Adipose tissue (tissue), 3 donors: ENCODE data around the gene C15orf61. TPM values are rescaled to one million over a fixed set of nuclear protein-coding genes. Genes with fewer than 3 reads are reported as not detected.
A peak's percentile ranks its signal among the peaks of the same experiment; 100 is the strongest.

Source experiments
- H3K27ac ChIP-seq: one replicate; pipeline ENCODE4 v1.5.1; 2013; ENCODE audit warnings: low read depth, low read length
- WGBS, 3 donors: extraction: QIAGEN DNeasy Blood & Tissue Kit; methylation state at CpG; one replicate each; pipeline ENCODE4 v1.1.7; 2013; 5-methylcytosine and 5-hydroxymethylcytosine counted together
- polyA plus RNA-seq, 3 donors: library from polyadenylated mRNA; stranded (reverse); fragments of 200-250 nt; gene quantifications; one replicate each; pipeline ENCODE4 v1.2.3, GENCODE V29; 2013
- donor health status: healthy with polysubstance abuse.
- donor health status: Bipolar disorder and iron deficiency.
- donor health status: healthy.

The C15orf61 gene
- polyA plus RNA-seq, result 1 to 10 TPM; 3.4 to 4.9 (median 3.9) TPM

DNA sequence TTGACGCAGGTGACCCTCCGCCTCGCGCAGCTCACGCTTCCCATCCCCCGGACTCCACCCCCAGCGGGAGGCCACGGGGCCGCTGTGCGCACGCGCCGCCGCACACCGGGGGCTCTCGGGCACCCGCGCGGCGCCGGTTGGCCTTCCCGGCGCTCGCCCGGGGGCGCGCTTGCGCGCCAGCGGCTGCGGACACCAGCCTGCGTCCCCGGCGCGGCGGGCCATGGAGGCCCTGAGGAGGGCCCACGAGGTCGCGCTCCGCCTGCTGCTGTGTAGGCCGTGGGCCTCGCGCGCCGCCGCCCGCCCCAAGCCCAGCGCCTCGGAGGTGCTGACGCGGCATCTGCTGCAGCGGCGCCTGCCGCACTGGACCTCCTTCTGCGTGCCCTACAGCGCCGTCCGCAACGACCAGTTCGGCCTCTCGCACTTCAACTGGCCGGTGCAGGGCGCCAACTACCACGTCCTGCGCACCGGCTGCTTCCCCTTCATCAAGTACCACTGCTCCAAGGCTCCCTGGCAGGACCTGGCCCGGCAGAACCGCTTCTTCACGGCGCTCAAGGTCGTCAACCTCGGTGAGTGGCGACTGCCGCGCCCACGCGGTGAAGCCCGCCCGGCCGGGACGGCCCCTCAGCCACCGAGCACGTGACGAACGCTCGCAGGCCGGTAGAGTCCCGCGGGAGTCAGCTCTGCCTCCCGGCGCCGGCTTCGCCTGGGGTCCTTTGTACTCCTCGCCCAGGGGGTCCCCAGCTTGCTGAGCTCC is at the start of gene C15orf61:
Gene C15orf61, plus strand, starts transcription at position 103 of the 754 bp plus-strand sequence. Its CDS starts 118 bp downstream, at position 221.
- H3K27ac ChIP-seq, result peak within 1 kb of the TSS; percentile 48
- 0 to 1% (median 0%) methylated on average over 79 to 94 of the region's 94 CpGs for WGBS, 3 donors

DNA sequence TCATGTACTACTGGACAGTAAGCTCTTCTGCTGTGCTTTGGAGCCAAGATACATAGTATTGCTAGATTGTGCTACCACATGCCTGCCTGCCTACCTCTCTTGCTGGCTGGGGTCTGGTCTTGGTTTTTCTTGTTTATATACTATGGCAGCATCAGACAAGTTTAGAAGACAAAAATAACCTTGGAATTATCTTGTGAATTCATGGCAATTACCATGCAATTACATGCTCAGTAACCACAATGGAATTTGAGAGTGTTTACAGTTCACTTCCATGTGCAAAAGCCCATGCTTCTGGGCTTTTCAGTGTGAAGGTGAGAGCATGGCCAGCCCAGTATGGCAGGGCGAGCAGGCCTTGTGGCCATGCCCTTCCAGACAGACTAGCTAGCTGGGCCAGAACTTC is 48.0 kb upstream of the C15orf61 start:
- no peak overlapping the region for H3K27ac ChIP-seq
- WGBS, 3 donors, result 97 to 100% (median 100%) methylated on average over 1 of the region's 1 CpG

DNA sequence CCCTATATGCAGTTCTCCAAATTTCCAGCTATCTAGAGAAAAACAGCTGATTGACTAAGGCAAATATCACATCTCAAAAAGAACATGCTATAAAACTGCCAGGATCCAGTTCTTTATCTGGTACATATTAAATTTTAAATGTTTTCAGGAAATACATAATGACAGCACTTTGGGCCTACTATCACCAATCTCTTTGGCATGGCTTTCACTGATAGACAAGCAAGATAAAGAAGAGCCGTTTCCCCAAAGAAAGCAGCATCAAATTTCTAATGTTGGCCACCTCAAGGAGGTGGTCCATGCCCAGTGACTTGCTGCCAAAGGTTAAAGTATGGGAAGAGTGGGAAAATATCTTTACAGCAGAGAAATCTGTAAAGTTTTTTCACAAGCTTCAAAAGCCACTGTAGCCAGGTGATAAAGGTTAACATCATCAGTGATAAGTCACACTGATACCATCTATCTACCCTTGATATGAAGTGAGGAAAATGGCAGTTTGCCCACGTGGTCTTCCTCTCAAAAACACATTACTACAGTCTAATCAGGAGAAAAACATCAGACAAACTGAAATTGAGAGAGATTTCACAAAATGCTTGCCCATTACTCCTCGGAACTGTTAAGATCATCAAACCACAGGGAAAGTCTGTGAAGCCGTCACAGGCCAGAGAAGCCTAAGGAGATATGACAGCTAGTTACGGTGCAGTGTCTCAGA is 46.4 kb upstream of the C15orf61 start:
- H3K27ac ChIP-seq, result no peak overlapping the region
- 85 to 88% (median 88%) methylated on average over 5 of the region's 5 CpGs for WGBS, 3 donors

GRCh38 chr15:67479781-67480505 is 41.0 kb upstream of the C15orf61 start:
- WGBS, 3 donors, result 64 to 78% (median 67%) methylated on average over 5 of the region's 5 CpGs
- H3K27ac ChIP-seq, result no peak overlapping the region

DNA sequence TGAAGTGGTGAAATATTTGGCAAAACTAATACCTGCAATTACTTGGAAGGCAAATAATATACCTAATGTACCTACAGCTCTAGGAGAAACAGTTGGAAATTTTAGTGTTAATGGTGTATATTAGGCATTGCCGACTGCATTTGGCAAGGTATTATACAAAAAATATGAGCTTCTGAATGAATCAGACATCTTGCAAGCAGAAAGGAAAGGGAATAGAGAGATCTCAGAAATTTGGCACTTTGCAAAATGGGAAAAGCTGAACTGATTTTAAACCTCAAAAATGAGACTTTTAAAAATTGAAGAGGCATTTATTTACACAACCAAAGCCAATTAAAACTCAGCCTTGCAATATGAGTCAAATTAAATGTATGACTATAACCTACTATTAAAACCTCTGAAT is 40.2 kb upstream of the C15orf61 start:
- H3K27ac ChIP-seq, result no peak overlapping the region
- WGBS, 3 donors, result 66 to 76% (median 75%) methylated on average over 1 of the region's 1 CpG

DNA sequence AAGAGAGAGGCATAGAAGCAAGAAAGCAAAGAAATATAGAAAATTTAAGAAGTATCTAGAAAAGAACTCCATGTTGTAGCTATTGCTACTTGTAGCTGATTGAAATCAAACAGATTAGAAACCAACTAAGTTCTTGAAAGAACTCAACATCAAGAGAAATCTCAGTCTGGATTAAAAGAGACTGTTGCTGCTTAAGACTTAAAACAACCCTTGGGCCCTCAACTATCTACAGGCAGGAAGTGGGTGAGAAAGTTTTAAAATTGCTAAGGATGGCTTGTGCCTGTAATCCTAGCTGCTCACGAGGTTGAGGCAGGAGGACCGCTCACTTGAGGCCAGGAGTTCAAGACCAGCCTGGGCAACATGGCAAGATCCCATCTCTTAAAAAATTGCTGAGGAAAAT is 39.3 kb upstream of the C15orf61 start:
- 92 to 100% (median 98%) methylated on average over 2 of the region's 2 CpGs for WGBS, 3 donors

GRCh38 chr15:67495585-67495984 is 25.3 kb upstream of the C15orf61 start:
- H3K27ac ChIP-seq, result no peak overlapping the region
- WGBS, 3 donors, result 90 to 100% (median 95%) methylated on average over 1 of the region's 1 CpG

More for the DNA sequence above, 39.3 kb upstream of the C15orf61 start:
- no peak overlapping the region for H3K27ac ChIP-seq

DNA sequence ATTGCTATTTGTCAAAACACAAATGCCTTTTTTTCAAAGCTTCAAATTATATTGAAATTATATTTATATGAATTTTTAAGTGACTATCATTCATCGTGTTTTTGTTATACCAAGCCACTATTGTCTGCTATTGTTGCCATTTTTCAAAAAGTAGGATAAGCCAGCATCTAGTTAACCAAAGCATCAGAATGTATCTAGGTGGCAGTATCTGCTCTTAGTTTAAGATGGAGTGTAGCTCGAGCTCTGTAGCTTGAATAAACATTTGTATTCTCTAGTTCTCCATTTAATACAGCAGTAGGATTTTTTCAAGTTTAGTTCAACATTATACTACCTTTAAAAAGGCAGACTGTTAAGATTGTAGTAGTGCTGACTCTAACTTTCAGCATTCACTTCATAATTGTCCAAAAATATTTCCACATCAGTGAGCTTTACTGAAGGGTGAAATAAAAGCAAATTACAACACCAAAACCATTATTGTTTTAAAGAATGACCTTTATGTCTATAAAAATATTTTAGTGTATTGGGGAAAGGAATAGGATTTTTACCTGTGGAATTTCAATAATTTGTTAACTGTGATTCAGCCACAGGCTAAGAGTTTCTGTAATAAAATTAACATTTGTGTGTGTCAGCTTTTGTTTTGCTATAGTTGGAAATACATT is 19.6 kb upstream of the C15orf61 start:
- WGBS, 3 donors, result 16 to 32% (median 30%) methylated on average over 2 of the region's 2 CpGs
- H3K27ac ChIP-seq, result no peak overlapping the region

DNA sequence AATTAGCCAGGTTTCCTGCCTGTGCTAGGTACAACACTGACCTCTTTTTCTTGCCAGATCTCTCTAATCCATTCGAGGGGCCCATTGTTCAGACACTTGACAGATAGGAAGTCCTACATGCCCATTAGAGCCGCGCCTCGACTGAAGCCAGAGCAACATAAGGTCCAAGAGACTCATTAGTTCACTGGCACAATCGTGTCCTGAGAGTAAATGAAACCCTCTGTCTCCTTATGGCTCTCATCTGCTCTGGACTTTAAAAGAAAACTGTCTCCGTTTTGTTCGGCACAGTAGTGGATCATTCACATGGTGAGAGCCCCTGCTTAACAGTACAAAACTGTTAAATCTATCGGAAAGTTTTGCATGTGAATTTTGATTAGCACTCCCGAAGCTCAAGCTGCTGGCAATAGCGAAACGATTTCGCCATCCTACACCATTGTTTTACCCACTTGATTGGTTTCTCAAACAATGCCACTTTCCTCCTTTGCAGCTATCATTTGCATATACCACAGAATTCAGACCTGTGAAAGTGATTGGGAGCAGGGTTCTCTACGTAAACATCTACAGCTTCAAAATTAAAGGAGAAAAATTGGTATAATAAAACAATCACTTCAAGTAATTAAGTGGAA is 19.0 kb upstream of the C15orf61 start:
- WGBS, 3 donors, result 54 to 62% (median 56%) methylated on average over 13 of the region's 13 CpGs
- no peak overlapping the region for H3K27ac ChIP-seq

GRCh38 chr15:67504056-67504455 is 16.9 kb upstream of the C15orf61 start:
- 92 to 96% (median 93%) methylated on average over 6 of the region's 6 CpGs for WGBS, 3 donors
- no peak overlapping the region for H3K27ac ChIP-seq

GRCh38 chr15:67504796-67505195 is 16.1 kb upstream of the C15orf61 start:
- H3K27ac ChIP-seq, result no peak overlapping the region
- 68 to 95% (median 76%) methylated on average over 5 of the region's 5 CpGs for WGBS, 3 donors

GRCh38 chr15:67505675-67506572 is 15.0 kb upstream of the C15orf61 start:
- H3K27ac ChIP-seq, result no peak overlapping the region
- WGBS, 3 donors, result 53 to 79% (median 72%) methylated on average over 5 of the region's 5 CpGs

GRCh38 chr15:67506775-67507747 is 13.9 kb upstream of the C15orf61 start:
- H3K27ac ChIP-seq, result no peak overlapping the region
- 81 to 92% (median 81%) methylated on average over 11 of the region's 11 CpGs for WGBS, 3 donors

DNA sequence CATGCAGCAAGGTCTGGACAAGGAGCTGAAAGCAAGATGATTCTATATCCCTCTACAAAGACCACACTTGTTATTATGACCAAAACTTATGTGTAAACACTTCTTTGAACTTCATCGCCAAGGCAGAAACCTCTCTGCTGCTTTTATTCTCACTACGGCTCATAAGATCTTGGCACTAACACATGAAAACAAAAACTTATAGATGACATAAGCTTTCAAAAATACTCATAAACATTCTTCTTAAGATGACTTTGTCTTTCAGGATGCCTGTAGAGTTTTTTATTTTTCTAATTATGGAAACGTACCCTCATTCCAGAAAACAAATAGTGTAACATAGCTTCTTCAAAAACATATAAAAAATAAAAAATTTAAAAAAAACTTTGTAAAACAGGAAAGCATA is 12.5 kb upstream of the C15orf61 start:
- 91 to 96% (median 92%) methylated on average over 3 of the region's 3 CpGs for WGBS, 3 donors
- no peak overlapping the region for H3K27ac ChIP-seq

GRCh38 chr15:67509918-67510317 is 11.0 kb upstream of the C15orf61 start:
- 89 to 96% (median 91%) methylated on average over 4 of the region's 4 CpGs for WGBS, 3 donors
- no peak overlapping the region for H3K27ac ChIP-seq

DNA sequence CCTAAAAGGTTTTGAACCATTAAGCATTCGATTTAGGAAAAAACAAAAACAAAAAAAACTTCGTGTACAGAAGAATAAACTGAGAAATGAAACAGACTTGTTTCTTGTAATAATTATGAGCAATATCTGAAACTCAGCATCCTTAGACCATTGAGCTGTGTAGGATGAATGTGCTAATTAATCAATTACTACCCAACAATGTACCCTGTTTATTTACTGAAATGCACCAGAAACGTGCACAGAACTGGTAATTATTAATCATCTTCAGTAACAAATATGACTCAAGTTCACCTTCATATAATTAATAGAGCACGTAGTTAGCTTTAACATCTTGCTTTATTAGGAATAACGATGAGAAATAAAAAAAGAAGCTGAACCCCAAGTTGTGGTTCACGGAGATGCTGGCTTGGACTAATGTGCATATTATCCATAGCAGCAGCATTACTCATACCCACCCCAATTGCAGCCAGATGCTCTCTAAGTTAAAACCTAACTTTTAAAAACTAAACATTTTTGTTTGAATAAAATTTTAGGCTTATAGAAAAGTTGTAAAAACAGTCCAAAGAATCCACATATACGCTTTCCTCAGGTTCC is 10.2 kb upstream of the C15orf61 start:
- WGBS, 3 donors, result 85 to 91% (median 89%) methylated on average over 7 of the region's 7 CpGs
- H3K27ac ChIP-seq, result no peak overlapping the region
